GM21515 (cell line): ENCODE data around the gene NAT10.
"Not testable (repeated sequence)": the region's sequence is repeated elsewhere in the genome, so short reads cannot be mapped to it uniquely, and the experiment has no call there.

Source experiments
- ATAC-seq: cut with Tn5 transposase; IDR thresholded peaks from one replicate; pipeline ENCODE4 v1.9.1; 2021; ENCODE audit not compliant: unreplicated experiment

The NAT10 gene

GRCh38 chr11:34105079-34105956 is at the start of gene NAT10:
Gene NAT10 (plus strand): TSS chr11:34105629. CDS start chr11:34108226, 2,597 bp downstream.
- peak; percentile 89 for ATAC-seq

GRCh38 chr11:34056672-34057071 is 48.8 kb upstream of the NAT10 start:
- no peak for ATAC-seq

- no peak for ATAC-seq
Measured at GRCh38 chr11:34063061-34063795, 42.2 kb upstream of the NAT10 start.

- ATAC-seq: no peak
Measured at GRCh38 chr11:34064291-34064690, 41.1 kb upstream of the NAT10 start.

- no peak for ATAC-seq
Measured at GRCh38 chr11:34065505-34066203, 39.8 kb upstream of the NAT10 start.

- ATAC-seq: not testable (repeated sequence)
Measured at GRCh38 chr11:34066766-34067165, 38.7 kb upstream of the NAT10 start.

- ATAC-seq: no peak
Measured at GRCh38 chr11:34067383-34068065, 37.9 kb upstream of the NAT10 start.

GRCh38 chr11:34068111-34068510 is 37.3 kb upstream of the NAT10 start:
- ATAC-seq: no peak

GRCh38 chr11:34071306-34071705 is 34.1 kb upstream of the NAT10 start:
- not testable (repeated sequence) for ATAC-seq

- no peak for ATAC-seq
Measured at GRCh38 chr11:34072041-34072440, 33.4 kb upstream of the NAT10 start.

- ATAC-seq: no peak
Measured at GRCh38 chr11:34072832-34073231, 32.6 kb upstream of the NAT10 start.

- ATAC-seq: no peak
Measured at GRCh38 chr11:34074391-34074790, 31.0 kb upstream of the NAT10 start.

GRCh38 chr11:34075178-34075820 is 30.1 kb upstream of the NAT10 start:
- ATAC-seq: no peak

- ATAC-seq: no peak
Measured at GRCh38 chr11:34080609-34081008, 24.8 kb upstream of the NAT10 start.

- ATAC-seq: no peak
Measured at GRCh38 chr11:34084637-34085036, 20.8 kb upstream of the NAT10 start.

GRCh38 chr11:34086554-34087283 is 18.7 kb upstream of the NAT10 start:
- peak; percentile 72 for ATAC-seq

GRCh38 chr11:34091825-34092224 is 13.6 kb upstream of the NAT10 start:
- no peak for ATAC-seq

- not testable (repeated sequence) for ATAC-seq
Measured at GRCh38 chr11:34094900-34095299, 10.5 kb upstream of the NAT10 start.

GRCh38 chr11:34098813-34099212 is 6.6 kb upstream of the NAT10 start:
- no peak for ATAC-seq

GRCh38 chr11:34104680-34105078 is 750 bp upstream of the NAT10 start:
- no peak for ATAC-seq
